Activated CD4-positive, CD25-positive, alpha-beta regulatory T cell treated with anti-CD3 and anti-CD28 coated beads, Interleukin-2, amount 50 U/mL, for 72 hours (primary cell): ENCODE data around the gene NEO1.

Experiments used
- DNase-seq: peaks from one replicate; pipeline ENCODE4 v3.0.0; 2021

Gene NEO1

DNA sequence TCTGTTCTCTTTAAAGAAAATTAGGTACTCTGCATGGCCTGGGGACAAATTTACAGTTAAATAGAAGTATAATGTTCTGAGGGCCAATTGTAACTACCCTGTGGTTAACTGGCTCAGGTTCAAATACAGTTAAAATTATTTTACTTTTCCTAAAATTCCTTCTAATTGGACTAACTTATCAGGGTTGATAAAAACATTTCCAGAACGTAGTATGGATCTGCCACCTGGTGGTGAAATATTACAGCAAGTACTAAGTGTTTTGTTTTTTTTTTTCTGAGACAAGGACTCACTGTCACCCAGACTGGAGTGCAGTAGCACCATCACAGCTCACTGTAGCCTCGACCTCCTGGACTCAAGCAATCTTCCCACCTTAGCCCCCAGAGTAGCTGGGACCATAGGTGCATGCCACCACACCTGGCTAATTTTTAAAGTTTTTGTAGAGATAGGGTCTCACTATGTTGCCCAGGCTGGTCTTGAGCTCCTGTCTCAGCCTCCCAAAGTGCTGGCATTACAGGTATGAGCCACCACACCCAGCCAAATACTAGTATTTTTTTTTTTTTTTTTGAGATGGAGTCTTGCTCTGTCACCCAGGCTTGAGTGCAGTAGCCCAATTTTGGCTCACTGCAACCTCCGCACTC is 29.2 kb downstream of the NEO1 start:
- DNase-seq: no peak

DNA sequence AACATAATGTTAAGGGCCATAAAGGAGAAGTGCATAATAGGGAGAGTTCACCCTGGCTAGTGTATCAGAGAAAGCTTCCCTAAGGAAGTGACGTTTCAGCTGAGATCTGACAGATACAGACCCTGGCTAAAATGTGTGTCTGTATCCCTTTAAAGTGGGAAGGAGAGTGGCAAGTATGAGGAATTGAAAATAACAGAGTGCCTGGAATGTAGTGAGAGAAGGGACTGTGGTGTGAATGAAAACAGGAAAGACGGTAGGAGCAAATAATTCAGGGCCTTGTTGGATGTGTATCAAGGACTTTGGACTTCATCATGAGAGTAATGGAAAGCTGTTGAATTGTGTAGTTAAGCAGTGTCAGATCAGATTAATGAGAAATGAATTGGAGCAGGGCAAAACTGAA is 30.5 kb downstream of the NEO1 start:
- no peak for DNase-seq

DNA sequence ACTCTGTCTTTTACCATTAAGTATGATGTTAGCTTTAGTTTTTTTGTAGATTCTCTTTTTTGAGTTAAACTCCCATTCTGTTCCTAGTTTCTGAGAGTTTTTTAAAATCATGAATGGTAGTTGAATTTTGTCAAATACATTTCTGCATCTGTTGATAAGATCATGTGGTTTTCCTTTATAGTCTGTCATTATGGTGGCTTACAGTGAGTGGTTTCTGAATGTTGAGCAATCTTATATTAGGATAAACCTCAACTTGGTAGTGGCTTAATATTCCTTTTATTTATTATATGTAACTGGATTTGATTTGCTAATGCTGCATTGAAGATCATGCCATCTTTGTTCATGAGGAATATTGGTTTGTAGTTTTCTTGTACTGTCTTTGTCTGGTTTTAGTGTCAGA is 34.8 kb downstream of the NEO1 start:
- DNase-seq: no peak

DNA sequence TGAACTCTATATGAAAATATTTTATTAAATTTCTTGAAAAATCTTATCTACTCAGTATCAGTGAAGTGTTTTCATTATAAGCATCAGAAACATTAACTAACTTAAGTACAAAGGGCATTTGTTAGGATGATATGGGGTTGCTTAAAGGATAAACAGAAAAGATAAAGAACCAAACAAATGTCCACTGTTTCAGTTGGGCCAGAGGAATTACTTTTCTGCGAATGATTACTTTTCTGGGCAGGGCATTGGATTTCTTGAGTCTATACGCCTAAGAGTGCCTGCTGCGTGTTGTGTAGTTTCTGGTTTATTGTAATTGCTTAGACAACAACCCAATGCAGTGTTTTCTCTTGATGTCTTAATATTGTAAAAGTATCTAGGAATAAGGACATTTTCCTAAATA is 52.8 kb downstream of the NEO1 start:
- DNase-seq: no peak

DNA sequence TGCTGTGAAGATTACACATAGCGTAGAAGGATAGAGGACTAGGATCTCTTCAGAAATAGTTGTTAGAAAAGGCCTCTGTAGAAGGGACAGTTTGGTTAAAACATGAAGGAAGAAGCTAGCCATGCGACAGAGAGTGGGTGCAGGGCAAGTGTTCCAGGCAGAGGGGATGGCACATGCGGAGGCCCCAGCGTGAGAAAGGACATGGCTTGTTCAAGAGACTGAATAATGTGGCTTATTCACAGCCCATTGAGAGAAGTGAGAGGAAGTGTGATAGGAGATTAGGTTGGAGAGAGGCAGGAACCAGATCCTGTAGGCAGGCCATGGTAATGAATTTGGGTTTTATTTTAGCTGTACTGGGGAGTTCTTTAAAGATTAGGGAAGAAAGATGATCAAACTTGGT is 56.4 kb downstream of the NEO1 start:
- no peak for DNase-seq

DNA sequence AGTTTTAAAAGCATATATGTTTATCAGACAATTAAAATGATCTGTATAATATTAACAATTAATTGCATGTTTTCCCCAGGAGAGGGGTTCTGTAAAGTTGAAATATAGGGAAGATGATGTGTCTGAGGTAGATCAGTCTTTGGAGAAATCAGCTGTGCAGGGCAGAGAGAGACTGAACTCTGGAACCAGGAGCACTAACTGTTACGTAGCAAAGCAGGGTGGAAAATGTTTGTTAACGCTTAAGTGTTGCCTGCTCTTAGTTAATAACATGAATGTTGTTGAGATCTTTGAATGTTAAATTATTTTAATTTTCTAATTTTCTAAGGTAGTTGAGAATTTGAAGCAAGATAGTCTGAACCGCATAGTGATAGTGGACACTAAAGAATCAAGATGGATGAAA is 57.5 kb downstream of the NEO1 start:
- no peak for DNase-seq

DNA sequence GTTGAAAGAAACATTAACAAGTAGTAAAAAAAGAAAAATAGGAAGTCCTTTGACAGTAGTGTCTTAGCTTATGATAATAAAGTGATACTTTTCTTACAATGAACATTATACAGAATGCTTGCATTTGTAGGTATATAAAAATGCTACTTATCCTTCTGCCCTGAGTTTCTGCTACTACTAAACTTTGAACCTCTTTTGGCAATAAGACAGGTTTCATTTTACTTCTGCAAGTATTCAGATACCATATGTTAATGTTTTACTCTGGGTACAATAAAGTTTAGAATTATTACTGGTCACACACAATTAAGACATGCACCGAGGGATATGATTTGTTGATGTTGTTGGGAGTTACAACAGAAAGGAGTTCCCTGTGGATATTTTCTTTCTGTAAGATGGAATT is 57.9 kb downstream of the NEO1 start:
- no peak for DNase-seq

DNA sequence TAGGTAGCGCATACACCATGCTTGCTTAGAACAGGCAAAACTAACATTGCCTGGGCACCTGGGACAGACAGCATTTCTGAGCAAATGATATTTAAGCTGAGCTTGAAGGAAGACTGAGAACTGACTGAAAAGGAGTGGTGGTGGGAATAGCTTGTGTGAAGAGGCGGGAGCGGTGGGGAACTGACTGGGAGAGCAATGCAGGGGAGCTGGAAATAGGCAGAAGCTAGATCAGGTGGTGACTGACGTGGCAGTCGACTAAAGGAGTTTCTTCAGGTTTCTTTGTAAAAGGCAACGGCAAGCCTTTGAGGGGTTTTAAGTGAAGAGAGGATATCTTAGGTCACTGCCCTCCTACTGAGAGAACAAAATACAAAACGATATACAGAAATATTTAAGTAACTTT is 61.8 kb downstream of the NEO1 start:
- no peak for DNase-seq

DNA sequence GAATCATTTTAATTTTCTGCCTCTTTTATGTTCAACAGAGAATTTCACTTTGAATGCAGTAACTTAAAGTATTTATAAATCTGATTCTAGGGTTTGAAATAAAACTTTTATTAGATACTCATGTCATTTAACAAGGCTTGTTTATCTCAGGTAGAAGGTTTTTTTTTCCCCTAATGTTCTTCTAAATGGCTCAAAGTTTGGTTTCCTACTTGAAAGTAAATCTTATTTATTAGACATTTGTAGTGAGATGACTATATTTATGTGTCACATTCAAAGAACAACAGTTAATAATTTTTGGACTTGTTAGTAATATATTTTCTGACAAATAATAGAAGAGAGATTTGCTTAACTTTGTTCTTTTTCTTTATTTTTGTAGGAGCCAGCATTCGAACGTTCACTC is 63.9 kb downstream of the NEO1 start:
- no peak for DNase-seq

DNA sequence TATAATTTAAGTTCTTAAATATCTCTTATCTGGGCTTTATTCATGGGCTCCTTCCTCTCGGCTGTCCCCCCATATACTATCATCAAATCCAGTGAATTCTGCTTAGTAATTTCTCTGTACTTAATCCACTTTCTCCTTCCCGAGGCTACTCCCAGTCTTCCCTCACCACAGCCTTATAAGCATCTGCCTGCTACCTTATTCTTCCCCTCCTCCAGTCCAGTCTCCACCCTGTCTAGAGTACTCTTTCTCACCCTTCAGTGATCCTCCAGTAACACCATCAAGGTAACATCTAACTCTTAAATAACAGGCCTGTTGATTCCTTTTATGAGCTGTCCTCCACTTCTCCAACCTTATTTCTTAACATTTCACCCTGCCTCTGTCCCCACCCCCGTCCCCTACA is 65.8 kb downstream of the NEO1 start:
- no peak for DNase-seq

DNA sequence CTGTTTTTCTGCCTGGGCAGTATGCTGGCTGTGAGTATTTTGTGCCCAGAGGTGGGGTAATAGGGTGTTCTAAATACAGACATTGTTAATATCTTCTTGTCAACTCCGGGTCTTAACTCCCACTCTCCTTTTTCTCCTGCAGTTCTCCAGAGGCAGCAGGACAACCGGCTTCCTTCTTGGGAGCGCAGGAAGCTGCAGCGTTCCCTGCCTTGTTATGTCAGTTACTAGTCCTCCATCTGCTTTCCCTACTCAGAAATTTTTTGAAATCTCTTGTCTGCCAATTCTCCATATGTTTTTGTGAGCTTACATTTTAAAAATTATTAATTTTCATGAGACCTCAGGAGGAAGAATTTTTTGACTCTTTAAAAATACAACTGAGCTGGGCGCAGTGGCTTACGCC is 67.2 kb downstream of the NEO1 start:
- no peak for DNase-seq

DNA sequence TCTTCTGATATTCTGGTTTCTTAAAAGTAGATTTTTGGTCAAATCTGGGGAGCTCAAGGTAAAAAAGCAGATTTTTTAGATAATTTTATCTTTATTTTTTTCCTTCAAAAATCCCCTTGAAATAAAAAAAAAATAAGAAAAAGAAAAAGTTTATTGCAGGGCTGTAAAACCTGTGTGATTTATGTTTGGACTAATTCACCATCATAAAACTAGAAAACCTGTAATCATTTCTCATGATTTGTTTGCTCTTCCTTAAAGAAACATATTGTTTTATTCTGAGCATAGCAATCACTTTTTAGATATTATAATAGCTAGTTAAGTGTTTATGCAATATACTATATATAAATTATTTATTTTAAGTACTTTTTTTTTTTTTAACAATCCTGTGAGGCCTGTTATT is 68.0 kb downstream of the NEO1 start:
- DNase-seq: no peak

DNA sequence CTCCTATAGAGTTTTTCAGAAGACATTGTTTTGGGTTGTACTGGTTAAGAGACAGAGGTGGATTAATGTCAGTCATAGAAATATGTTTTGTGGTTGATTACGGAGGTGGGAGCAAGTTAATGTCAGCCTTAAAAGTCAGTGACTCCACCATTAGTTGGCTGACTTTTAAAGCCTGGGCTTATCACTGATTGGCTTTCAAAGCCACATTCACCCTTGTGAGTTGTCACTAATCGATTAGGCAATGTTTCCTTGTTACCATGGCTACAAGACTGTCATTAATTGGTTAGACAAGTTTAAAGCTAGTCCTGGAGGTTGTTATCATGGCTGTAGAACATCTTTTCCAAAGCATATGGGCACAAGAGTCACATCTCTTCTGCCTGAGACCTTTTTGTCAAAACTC is 73.0 kb downstream of the NEO1 start:
- no peak for DNase-seq

DNA sequence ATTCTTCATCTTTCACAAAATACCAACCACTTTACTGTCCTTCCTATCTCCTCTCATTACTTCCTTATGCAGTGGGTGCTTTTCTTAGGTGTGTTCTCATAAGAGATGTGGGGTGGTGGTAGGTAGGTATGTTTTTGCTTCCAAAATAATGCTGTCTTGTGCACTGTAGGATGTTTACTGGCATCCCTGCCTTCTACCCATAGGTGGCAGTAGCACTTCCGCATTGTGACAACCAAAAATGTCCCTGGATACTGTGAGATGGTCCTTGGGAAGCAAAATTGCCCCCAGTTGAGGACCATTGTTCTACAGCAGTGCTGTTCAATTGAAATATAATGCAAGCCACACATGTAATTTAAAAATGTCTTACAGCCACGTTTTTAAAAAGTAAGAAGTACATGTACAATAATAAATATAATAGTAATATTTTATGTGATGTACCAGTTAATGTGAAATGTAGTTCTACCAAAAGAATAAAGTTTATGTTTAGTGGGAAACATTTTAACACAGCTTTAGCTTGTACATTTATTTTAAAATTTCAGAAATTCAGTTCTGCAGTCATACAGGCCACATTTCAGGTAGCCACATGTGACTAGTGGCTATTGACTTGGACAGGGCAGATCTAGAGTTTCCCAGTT is 75.2 kb downstream of the NEO1 start:
- DNase-seq: no peak

DNA sequence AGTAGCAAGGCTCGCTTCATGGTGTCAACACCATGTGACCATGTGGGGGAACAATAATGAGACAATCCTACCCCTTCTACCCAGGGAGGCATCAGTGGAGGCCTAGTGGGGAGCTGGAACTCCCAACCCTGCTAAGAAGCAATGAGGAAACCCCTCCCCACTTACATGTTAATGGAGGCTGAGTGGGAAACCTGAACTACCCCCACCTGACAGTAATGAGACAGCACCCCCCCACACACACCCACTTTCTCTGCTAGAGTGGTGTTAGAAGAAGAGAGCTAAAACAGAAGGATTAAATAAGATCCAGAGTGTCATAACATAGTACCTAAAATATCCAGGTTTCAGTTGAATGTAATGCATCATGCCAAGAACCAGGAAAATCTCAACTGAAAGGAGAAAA is 78.6 kb downstream of the NEO1 start:
- no peak for DNase-seq

DNA sequence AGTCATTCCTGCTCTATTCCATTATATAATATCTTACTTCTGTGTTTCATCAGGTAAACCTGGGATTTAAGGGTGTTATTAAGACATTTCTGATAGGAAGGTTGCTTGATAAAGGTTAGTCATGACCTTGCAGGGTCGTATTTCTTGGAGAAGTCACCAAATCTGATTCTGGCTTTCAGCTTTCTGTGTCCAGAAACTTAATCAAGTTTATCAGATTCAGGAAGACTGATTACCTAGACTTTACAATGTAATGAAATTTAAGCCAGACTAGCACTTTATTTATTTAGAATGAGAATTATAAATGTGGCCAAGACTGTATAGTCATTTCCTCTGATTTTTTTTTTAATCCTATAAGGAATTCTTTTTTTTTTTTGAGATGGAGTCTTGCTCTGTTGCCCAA is 81.9 kb downstream of the NEO1 start:
- DNase-seq: no peak

DNA sequence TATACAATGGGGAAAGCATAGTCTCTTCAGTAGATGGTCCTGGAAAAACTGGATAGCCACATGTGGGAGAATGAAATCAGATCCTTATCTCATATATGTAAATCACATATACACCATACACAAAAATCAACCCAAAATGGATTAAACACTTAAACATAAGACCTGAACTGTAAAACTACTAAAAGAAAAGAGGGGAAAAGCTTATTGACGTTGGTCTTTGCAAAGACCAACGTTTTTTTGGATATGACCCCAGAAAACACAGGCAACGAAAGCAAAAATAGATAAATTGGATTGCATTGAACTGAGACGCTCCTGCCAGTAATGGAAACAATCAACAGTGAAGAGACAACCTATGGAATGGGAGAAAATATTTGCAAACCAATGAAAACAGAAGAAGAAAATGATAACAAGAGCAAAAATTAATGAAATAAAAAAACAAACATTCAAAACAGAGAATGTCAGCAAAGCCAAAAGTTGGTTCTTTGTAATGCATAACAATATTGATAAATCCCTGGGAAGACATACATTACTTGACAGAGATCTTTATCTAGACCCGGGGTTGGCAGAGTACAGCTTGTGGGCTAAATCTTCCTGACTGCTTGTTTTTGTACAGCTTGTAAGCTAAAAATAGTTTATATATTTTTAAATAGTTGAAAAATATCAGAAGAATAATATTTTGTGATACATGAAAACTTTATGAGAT is 86.9 kb downstream of the NEO1 start:
- DNase-seq: no peak

DNA sequence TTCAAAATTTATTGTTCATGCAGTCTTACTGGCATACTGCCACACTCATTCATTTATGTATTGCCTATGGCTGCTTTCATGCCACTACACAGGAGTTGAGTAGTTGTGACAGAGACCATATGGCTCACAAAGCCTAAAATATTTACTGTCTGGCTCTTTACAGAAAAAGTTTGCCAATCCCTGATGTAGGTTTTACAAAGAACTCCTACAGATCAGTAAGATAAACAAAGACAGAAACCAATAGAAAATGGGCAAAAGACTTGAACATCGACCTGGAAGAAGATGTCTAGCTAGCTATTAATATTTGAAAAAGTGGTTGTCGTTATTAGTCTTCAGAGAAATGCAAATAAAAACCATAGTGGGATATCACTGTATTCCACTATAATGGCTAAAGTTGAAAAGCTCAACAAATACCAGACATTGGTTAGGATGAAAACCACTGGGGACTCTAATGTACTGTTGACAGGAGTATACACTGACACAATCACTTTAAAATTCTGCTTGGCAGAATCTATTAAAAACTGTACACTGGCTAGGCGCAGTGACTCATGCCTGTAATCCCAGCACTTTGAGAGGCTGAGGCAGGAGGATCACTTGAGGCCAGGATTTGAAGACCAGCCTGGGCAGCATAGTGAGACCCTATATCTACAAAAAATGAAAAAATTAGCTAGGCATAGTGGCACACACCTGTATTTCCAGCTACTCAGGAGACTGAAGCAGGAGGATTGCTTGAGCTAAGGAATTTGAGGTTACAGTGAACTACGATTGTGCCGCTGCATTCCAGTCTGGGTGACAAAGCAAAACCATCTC is 87.7 kb downstream of the NEO1 start:
- DNase-seq: no peak

DNA sequence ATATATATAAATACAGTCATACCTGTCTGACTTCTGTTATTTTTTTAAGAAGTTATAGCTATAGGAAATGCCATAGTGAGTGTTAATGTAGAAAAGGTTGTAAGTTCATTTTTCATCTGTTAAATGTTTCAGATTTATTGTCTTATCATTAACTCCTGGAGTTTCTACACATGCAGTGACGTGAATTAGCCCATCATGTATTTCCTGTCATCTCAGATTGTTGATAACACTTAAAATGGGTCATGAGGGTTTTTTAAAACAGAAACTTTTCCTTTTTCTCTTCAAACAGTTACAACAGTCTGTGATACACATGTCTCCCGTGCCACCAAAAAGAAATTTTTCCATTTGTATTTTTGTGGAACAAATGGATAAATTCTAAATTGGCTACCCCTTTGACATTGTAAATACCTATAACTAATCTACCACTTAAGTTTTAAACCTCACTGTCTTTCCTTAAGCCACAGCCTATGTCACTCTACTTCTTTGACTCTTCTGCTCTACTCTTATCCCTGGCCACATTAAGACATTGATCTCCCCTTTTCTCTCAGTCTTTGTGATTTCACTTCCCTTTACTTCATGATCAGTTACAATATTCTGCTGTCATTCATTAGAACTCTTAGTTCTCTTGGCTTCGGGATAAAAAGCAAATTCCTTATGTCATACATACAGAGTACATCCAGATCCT is 89.1 kb downstream of the NEO1 start:
- no peak for DNase-seq

DNA sequence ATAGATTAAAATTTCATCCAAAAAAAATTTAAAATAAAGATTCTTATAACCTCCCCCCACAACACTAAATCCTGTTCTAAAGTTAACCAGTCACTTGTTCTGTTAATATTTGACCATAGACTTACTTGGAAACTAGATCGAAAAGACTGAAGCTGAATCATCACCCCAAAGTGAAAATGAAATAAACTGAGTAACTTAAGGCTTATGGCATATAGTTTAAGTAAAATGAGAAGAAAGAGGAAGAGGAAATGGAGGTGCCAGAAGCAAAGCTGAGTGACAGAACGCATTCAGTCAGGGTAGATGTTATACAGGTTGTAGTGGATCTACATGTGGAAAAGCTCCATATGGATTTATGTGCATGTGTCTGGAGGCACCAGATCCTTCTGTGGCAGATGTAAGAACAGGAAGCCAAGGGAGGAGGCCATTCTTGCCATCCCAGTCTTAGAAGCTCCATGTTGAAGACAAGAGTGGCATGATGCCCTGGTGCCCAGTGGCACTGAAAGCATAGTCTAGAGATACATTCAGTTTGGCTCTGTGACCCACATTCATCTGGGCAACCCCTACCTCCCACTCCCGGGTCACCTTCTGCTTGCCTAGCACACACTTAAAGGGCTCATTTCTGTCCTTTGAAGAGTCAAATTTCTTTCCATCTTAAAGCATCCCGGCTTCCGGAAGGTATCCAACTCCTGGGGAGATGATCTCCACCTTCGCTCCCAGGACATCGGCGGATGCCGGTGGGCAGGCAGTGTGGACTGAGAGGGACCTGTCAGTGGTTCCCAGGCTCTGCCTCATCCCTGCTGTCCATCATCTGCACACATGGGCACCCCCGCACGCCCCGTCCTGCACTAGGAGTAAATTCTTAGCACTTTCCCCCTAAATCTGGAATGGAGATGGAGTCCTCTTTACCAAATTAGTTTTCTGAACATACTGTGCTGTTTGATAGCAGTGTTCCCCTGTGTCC is 90.8 kb downstream of the NEO1 start:
- no peak for DNase-seq

DNA sequence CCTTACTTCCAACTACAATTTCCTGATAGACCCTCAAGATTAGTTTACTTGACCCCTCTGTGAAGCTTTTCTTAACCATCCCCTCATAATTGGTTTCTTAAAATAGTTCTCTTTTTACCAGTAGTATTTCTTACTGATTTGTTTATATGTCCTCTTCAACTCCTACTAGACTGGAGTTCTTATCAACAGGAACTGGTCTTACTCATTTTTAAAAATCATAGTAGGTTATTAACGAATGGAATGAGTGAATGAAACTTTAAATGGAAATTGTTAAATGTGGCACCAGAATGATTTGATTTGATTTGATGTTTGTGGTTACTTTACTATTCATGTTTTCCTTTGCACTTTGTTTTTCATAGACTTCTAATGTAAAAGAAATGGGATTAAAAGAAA is 91.5 kb downstream of the NEO1 start:
- no peak for DNase-seq

DNA sequence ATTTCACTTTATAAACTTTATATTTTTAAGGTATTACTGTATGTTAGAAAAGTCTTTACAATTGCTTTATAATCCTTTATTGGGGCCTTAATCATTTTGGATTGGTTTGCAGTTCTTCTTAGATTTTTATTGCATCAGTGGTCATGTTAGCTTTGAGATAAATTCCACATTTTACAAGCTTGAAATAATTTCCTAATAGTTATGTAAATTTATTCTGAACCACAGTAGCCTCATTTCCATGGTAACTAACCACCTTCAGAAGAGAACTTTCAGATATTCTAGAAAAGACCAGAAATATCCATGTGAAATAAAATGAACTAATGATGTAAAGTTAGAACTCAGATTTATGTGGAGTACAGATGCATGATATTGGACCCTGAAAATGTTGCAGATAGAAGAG is 94.2 kb downstream of the NEO1 start:
- no peak for DNase-seq
